Endothelial cell of umbilical vein (primary cell): ENCODE measurements around the gene RYR3. TPM values are rescaled to one million over a fixed set of nuclear protein-coding genes. Genes with fewer than 3 reads are reported as not detected.

ENCODE experiments used
- BruUV-seq: library from RNA; stranded (reverse); fragments of 400-500 nt; replicated peaks from 2 replicates; lab custom pipeline; 2021; lab: Mats Ljungman, UMichigan
- CTCF ChIA-PET: fragments of 300-600, 350-600 bp; sonication (Branson Sonifier 250); formaldehyde crosslinking; loops from one replicate; lab custom pipeline; 2021; ENCODE audit warnings: antibody characterized with exemption, inconsistent platforms; lab: Charles Lee
- POLR2A ChIA-PET: fragments of 300-600, 350-600 bp; sonication (Branson Sonifier 250); formaldehyde crosslinking; loops from one replicate; lab custom pipeline; 2021; ENCODE audit warnings: antibody characterized with exemption, inconsistent platforms; lab: Charles Lee
- DNase-seq: peaks from one replicate; pipeline ENCODE4 v3.0.0-alpha.2; 2011; ENCODE audit warnings: low read depth, low spot score
- FAIRE-seq: peaks from 2 replicates; lab custom pipeline; 2011; peaks lifted over from hg19 to GRCh38; lab: Jason Lieb, UNC
- H2AFZ ChIP-seq: 2 replicates; pipeline ENCODE4 v1.6.0; 2012; ENCODE audit warnings: low read depth, low read length, control low read depth, inconsistent platforms
- H3K27ac ChIP-seq: 2 replicates; pipeline ENCODE4 v1.5.1; 2011; ENCODE audit warnings: low read depth, mild to moderate bottlenecking, control low read depth, low read length, moderate library complexity; ENCODE audit not compliant: insufficient read depth
- H3K27me3 ChIP-seq, 2 experiments: 2 replicates each; pipeline versions ENCODE4 v1.6.0 to v1.6.1; 2011; ENCODE audit warnings: low read length in 2 of 2, mixed read lengths in 1 of 2; ENCODE audit not compliant: control insufficient read depth in 2 of 2, insufficient read depth in 2 of 2
- H3K36me3 ChIP-seq, 2 experiments: 2 replicates in 1 of 2; 3 replicates in 1 of 2; pipeline ENCODE4 v1.5.1; 2011; ENCODE audit warnings: low read length in 2 of 2, mild to moderate bottlenecking in 1 of 2, moderate library complexity in 1 of 2; ENCODE audit not compliant: control insufficient read depth in 2 of 2, insufficient read depth in 2 of 2; ENCODE audit errors: extremely low read depth in 1 of 2
- H3K4me1 ChIP-seq: 3 replicates; pipeline ENCODE4 v1.5.1; 2011; ENCODE audit warnings: mild to moderate bottlenecking, low read length; ENCODE audit not compliant: control insufficient read depth, insufficient read depth; ENCODE audit errors: extremely low read depth
- H3K4me2 ChIP-seq: 2 replicates; pipeline ENCODE4 v1.6.1; 2011; ENCODE audit warnings: low read length, control low read depth, mixed read lengths; ENCODE audit not compliant: insufficient read depth
- H3K4me3 ChIP-seq, 3 experiments: fragments of 200-600 bp in 1 of 3; sonication (generic), shearing (Covaris generic) in 1 of 3; replicated peaks in 1 of 3; 2 replicates each; pipeline ENCODE4 v1.5.1; 2011 to 2016; ENCODE audit warnings: control low read depth in 3 of 3, low read length in 3 of 3, mild to moderate bottlenecking in 2 of 3, inconsistent platforms in 1 of 3, low read depth in 1 of 3, moderate library complexity in 1 of 3; ENCODE audit not compliant: insufficient read depth in 1 of 3
- H3K79me2 ChIP-seq: 2 replicates; pipeline ENCODE4 v1.6.0; 2012; ENCODE audit warnings: low read length, inconsistent platforms; ENCODE audit not compliant: control insufficient read depth, insufficient read depth
- H3K9ac ChIP-seq: replicated peaks from 2 replicates; pipeline ENCODE3; 2011; ENCODE audit warnings: low read length, control low read depth; ENCODE audit not compliant: insufficient read depth; ENCODE audit errors: extremely low read depth
- H3K9me1 ChIP-seq: replicated peaks from 3 replicates; pipeline ENCODE4 v1.6.0; 2011; ENCODE audit warnings: mild to moderate bottlenecking, low read length; ENCODE audit not compliant: control insufficient read depth, insufficient read depth; ENCODE audit errors: extremely low read depth
- H3K9me3 ChIP-seq: replicated peaks from 2 replicates; pipeline ENCODE4 v1.5.1; 2012; ENCODE audit warnings: low read length, inconsistent platforms; ENCODE audit not compliant: control insufficient read depth, insufficient read depth
- H4K20me1 ChIP-seq: replicated peaks from 2 replicates; pipeline ENCODE3; 2011; ENCODE audit warnings: mild to moderate bottlenecking, low read length; ENCODE audit not compliant: control insufficient read depth, insufficient read depth; ENCODE audit errors: extremely low read depth
- CTCF ChIP-seq, 2 donors: IDR thresholded peaks; 1 replicate in 1 of 2; 2 replicates in 1 of 2; pipeline ENCODE4 v1.5.1; 2011; ENCODE audit warnings: low read length in 2 of 2, mild to moderate bottlenecking in 2 of 2, moderate library complexity in 2 of 2, control low read depth in 1 of 2, inconsistent platforms in 1 of 2, low read depth in 1 of 2; ENCODE audit not compliant: insufficient read depth in 1 of 2; ENCODE audit errors: extremely low read depth in 1 of 2
- EZH2 ChIP-seq: IDR thresholded peaks from 2 replicates; pipeline ENCODE4 v1.6.1; 2012; ENCODE audit warnings: borderline replicate concordance, low read depth, mild to moderate bottlenecking, moderate library complexity, low read length, inconsistent platforms; ENCODE audit not compliant: severe bottlenecking
- FOS ChIP-seq: IDR thresholded peaks from 2 replicates; pipeline ENCODE4 v1.6.1; 2011; ENCODE audit warnings: mild to moderate bottlenecking, low read length, moderate library complexity, borderline replicate concordance; ENCODE audit not compliant: insufficient read depth
- GATA2 ChIP-seq: IDR thresholded peaks from 2 replicates; pipeline ENCODE4 v1.7.0; 2011; ENCODE audit warnings: low read depth, mild to moderate bottlenecking, moderate library complexity, mixed read lengths, low read length; ENCODE audit not compliant: insufficient read length, insufficient read depth
- JUN ChIP-seq: IDR thresholded peaks from 2 replicates; pipeline ENCODE4 v1.6.1; 2011; ENCODE audit warnings: borderline replicate concordance, low read depth; ENCODE audit not compliant: insufficient read length, insufficient read depth
- MAX ChIP-seq: IDR thresholded peaks from 2 replicates; pipeline ENCODE4 v1.6.1; 2011; ENCODE audit not compliant: insufficient read depth, insufficient read length
- MYC ChIP-seq: IDR thresholded peaks from one replicate; pipeline ENCODE4 v1.6.1; 2011; ENCODE audit warnings: mild to moderate bottlenecking, low read depth, low read length
- POLR2A ChIP-seq: IDR thresholded peaks from 2 replicates; pipeline ENCODE4 v1.6.1; 2012; ENCODE audit warnings: low read depth, mild to moderate bottlenecking, control low read depth, low read length
- dilution Hi-C: fragments of 300-500 bp; cut with MboI; formaldehyde crosslinking; loops from one replicate; pipeline ENCODE4 v1.15.0; 2019; ENCODE audit warnings: low sequenced_read_pairs; ENCODE audit not compliant: extremely low pct_ligation_motif_present
- intact Hi-C: fragments of 100-400 bp; cut with micrococcal nuclease; formaldehyde crosslinking; loops from one replicate; pipeline ENCODE4 v1.10.0; 2022
- polyA plus RNA-seq, 4 experiments: library from polyadenylated mRNA; depleted of rRNA in 3 of 4; stranded (reverse) in 3 of 4; unstranded in 1 of 4; fragments of >200 nt; gene quantifications; 2 replicates each; pipeline versions ENCODE4 v1.2.1 to v1.2.3, GENCODE V29; 2011 to 2012; ENCODE audit warnings: missing spikeins in 1 of 4
- total RNA-seq: library from RNA; stranded (reverse); gene quantifications from 2 replicates; pipeline ENCODE4 v1.2.3, GENCODE V29; 2021

Gene RYR3
- total and polyA plus RNA-seq, 2 donors (not counting 3 experiments of a cell fraction or from before 2014, with no cell fraction given), result not detected

- H3K27me3 ChIP-seq, result no peaks in the 10 kb centered on the region
- no TSS peak for BruUV-seq
- CTCF ChIA-PET, result no interaction called here
- no peak for DNase-seq
- H3K9me3 ChIP-seq, result no peaks in the 10 kb centered on the region
- H3K4me3 ChIP-seq, result no peak overlapping the region
- H4K20me1 ChIP-seq, result no peaks in the 10 kb centered on the region
- no peak overlapping the region for H3K4me2 ChIP-seq
- no peak overlapping the region for H3K9ac ChIP-seq
- no peak overlapping the region for H3K27ac ChIP-seq
- H3K79me2 ChIP-seq, result no peaks in the 10 kb centered on the region
- no peaks in the 10 kb centered on the region for H3K9me1 ChIP-seq
- H3K4me1 ChIP-seq, result no peaks in the 10 kb centered on the region
- POLR2A ChIA-PET, result no interaction called here
- FAIRE-seq, result no peak
- TF ChIP-seq JUN (no peak), GATA2 (no peak)
- intact Hi-C loops (no loop called here), dilution Hi-C loops (no loop called here)
- H3K36me3 ChIP-seq, result no peaks in the 10 kb centered on the region
- H2AFZ ChIP-seq, result no peak overlapping the region
Measured at GRCh38 chr15:33398555-33398954, 87.8 kb downstream of the RYR3 start.

DNA sequence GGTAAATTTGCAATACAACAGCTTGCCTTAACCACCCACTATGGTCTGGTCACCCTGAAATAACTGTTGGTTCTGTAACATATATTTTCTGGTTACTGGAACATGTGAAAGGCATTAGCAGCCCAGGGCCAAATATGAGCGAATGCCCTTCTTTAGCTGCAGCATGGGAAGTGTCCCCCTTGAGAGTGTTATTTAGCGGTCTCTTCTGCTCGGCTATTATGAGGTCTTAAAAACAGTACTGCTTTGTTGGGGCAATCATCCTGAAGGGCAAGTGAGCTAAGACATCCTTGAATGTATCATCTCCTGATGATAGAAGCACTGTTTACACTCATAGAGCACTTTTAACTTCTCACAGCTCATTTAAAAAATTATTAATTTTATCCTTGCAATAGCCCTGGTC lies 90.2 kb downstream of the RYR3 start:
- no peaks in the 10 kb centered on the region for H3K27me3 ChIP-seq
- H3K4me1 ChIP-seq, result no peaks in the 10 kb centered on the region
- TF ChIP-seq GATA2 (no peak), MYC (no peak), MAX (no peak), CTCF (IDR thresholded peaks at IDR 0.05; ENCODE audit: extremely low read depth in 1 of 2, insufficient read depth in 1 of 2, low read depth in 1 of 2, low read length in 2 of 2) (no peak), POLR2A (no peak), FOS (no peak), JUN (no peak), EZH2 (no peak)
- FAIRE-seq, result no peak
- no peak overlapping the region for H2AFZ ChIP-seq
- no peak overlapping the region for H3K27ac ChIP-seq
- no peaks in the 10 kb centered on the region for H3K9me1 ChIP-seq
- H3K4me3 ChIP-seq, result no peak overlapping the region
- no peaks in the 10 kb centered on the region for H3K79me2 ChIP-seq
- intact Hi-C loops (no loop called here), dilution Hi-C loops (no loop called here)
- no TSS peak for BruUV-seq
- no peak overlapping the region for H3K9ac ChIP-seq
- H3K36me3 ChIP-seq, result no peaks in the 10 kb centered on the region
- ChIA-PET CTCF (no interaction called here), POLR2A (no interaction called here)
- H3K9me3 ChIP-seq, result no peaks in the 10 kb centered on the region
- no peaks in the 10 kb centered on the region for H4K20me1 ChIP-seq
- DNase-seq, result no peak
- no peak overlapping the region for H3K4me2 ChIP-seq
